ENCODE measurements around the gene PTPN23.

DNA sequence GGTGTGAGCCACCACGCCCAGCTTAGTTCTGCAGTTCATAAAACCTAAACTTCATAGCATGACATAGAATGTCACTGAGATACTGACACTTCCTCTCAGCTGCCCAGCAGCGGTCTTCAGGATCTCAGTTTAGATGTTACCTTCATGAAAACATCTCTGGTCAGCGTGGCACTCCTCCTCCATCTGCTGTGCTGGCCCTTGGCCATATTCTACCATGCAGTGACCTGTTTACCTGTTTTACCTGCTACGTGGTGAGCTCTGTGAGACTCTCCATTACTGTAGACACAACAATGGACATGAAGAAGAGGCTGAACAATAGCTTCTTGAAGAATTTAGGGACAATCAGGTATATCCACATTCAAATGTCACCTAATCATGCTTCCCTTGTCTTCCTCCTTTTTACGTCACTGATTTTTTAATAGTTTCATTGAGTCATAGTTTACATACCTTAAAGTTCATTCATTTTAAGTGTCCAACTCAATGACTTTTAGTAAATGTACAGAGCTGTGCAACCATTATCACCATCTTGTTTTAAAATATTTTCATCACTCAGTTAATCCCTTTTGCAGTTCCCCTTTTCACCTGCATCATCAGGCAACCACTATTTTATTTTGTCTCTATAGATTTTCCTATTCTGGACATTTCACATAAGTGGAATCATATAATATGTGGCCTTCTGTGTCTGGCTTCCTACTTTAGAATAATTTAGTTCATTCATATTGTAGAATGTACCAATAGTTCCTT is 32.2 kb upstream of the PTPN23 start:
- TF ChIP-seq CTCF (IDR thresholded peaks at IDR 0.05) = no peak
- no peak for TF ChIP-seq POLR2AphosphoS5 (IDR thresholded peaks at IDR 0.05)

All from breast epithelium (tissue), 3 donors.